Measurements from ENCODE around the gene HSPA4. TPM values are rescaled to one million over a fixed set of nuclear protein-coding genes. Genes with fewer than 3 reads are reported as not detected.

The HSPA4 gene
- total RNA-seq, 1 donor from 2014 or later = 96.6 TPM

DNA sequence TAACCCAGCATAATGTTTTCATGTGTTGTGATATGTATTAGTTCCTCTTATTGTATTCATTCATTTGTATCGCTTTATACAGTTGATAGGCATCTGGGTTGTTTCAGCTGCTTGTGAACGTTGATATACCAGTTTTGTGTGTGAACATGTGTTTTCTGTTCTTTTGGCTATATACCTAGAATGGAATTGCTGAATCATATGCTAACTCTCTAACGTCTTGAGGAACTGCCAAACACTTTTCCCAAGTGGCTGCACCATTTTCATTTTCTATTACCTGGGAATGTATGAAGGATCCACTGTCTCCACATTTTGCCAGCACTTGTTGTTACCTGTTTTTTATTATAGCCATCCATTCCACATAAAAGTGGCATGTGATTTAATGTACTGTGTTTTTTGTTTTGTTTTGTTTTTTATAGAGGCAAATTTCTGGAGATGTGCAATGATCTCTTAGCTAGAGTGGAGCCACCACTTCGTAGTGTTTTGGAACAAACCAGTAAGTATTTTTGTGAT lies 34.6 kb downstream of the HSPA4 start:
- no peaks in the 10 kb centered on the region for H3K9me3 Mint-ChIP-seq (ENCODE audit: unreplicated experiment)
- no peak for DNase-seq
- no peak overlapping the region for H3K27ac Mint-ChIP-seq (ENCODE audit: unreplicated experiment)
- H3K4me1 Mint-ChIP-seq (ENCODE audit: low read depth, unreplicated experiment) = no peaks in the 10 kb centered on the region
- TF ChIP-seq, protein P1, sequence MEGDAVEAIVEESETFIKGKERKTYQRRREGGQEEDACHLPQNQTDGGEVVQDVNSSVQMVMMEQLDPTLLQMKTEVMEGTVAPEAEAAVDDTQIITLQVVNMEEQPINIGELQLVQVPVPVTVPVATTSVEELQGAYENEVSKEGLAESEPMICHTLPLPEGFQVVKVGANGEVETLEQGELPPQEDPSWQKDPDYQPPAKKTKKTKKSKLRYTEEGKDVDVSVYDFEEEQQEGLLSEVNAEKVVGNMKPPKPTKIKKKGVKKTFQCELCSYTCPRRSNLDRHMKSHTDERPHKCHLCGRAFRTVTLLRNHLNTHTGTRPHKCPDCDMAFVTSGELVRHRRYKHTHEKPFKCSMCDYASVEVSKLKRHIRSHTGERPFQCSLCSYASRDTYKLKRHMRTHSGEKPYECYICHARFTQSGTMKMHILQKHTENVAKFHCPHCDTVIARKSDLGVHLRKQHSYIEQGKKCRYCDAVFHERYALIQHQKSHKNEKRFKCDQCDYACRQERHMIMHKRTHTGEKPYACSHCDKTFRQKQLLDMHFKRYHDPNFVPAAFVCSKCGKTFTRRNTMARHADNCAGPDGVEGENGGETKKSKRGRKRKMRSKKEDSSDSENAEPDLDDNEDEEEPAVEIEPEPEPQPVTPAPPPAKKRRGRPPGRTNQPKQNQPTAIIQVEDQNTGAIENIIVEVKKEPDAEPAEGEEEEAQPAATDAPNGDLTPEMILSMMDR (IDR thresholded peaks at IDR 0.05; ENCODE audit: partially characterized antibody, unreplicated experiment) = no peak
- peaks cover 3% of the 10 kb centered on the region for H3K27me3 Mint-ChIP-seq (ENCODE audit: unreplicated experiment)
- H3K4me3 Mint-ChIP-seq (ENCODE audit: unreplicated experiment) = no peak overlapping the region
- peaks cover 4% of the 10 kb centered on the region for H3K36me3 Mint-ChIP-seq (ENCODE audit: unreplicated experiment)

DNA sequence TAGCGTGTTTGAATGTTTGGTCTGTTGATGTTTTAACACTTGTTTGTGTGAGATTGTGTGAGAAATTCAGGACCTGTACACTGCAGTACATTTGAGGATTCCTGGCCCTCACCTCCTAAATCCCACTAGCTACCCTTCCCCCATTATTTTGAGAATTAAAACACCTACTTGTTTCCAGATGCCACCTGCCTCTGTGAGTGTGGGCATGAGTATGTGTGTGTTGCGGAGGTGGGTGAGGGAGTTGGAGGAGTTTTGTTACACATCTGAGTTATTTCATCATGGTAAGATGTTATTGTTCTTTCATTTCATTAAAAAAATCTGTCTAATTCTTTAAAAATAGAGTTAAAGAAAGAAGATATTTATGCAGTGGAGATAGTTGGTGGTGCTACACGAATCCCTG lies 36.3 kb downstream of the HSPA4 start:
- no peak overlapping the region for H3K4me3 Mint-ChIP-seq (ENCODE audit: unreplicated experiment)
- no peaks in the 10 kb centered on the region for H3K4me1 Mint-ChIP-seq (ENCODE audit: low read depth, unreplicated experiment)
- peaks cover 3% of the 10 kb centered on the region for H3K27me3 Mint-ChIP-seq (ENCODE audit: unreplicated experiment)
- peaks cover 4% of the 10 kb centered on the region for H3K36me3 Mint-ChIP-seq (ENCODE audit: unreplicated experiment)
- H3K9me3 Mint-ChIP-seq (ENCODE audit: unreplicated experiment) = no peaks in the 10 kb centered on the region
- DNase-seq = no peak
- TF ChIP-seq, protein P1 (IDR thresholded peaks at IDR 0.05; ENCODE audit: partially characterized antibody, unreplicated experiment) = no peak
- no peak overlapping the region for H3K27ac Mint-ChIP-seq (ENCODE audit: unreplicated experiment)

DNA sequence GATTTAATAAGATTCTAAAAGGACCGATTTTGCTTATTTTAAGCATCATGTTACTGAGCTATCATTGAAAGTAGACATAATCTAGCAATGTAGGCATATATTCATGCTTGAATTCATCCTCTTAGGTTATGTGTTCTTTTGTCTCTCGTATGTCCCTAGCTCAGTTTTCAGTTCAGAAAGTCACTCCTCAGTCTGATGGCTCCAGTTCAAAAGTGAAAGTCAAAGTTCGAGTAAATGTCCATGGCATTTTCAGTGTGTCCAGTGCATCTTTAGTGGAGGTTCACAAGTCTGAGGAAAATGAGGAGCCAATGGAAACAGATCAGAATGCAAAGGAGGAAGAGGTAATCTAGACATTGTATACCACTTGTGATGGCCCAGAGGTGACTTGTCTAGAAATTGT lies 39.2 kb downstream of the HSPA4 start:
- Mint-ChIP-seq H3K36me3 (ENCODE audit: unreplicated experiment) (peaks cover 3% of the 10 kb centered on the region), H3K4me3 (ENCODE audit: unreplicated experiment) (no peak overlapping the region), H3K27ac (ENCODE audit: unreplicated experiment) (no peak overlapping the region), H3K27me3 (ENCODE audit: unreplicated experiment) (no peaks in the 10 kb centered on the region), H3K4me1 (ENCODE audit: low read depth, unreplicated experiment) (no peaks in the 10 kb centered on the region), H3K9me3 (ENCODE audit: unreplicated experiment) (no peaks in the 10 kb centered on the region)
- DNase-seq = no peak
- TF ChIP-seq, protein P1 (IDR thresholded peaks at IDR 0.05; ENCODE audit: partially characterized antibody, unreplicated experiment) = no peak

DNA sequence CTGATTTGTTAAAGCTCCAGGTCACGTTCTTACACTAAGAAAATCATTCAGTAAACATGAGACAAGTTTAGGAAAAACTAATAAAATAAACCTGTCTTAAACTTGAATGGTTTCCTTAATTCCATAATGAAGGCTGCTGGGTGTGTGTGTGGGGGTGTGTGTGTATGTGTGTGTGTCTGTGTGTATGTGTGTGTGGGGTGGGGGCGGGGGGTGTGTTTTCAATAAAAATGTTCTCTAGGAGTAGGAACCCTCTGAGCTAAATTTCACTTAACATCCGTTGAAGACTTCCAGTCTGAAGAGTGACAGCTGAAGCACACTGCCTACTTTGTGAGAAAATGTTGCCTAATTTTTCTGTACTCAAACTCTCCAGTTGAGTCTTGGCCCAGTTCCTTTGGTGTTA lies 54.5 kb downstream of the HSPA4 start:
- Mint-ChIP-seq H3K4me3 (ENCODE audit: unreplicated experiment) (no peak overlapping the region), H3K36me3 (ENCODE audit: unreplicated experiment) (peaks cover 5% of the 10 kb centered on the region), H3K4me1 (ENCODE audit: low read depth, unreplicated experiment) (peaks cover 11% of the 10 kb centered on the region), H3K27me3 (ENCODE audit: unreplicated experiment) (no peaks in the 10 kb centered on the region), H3K9me3 (ENCODE audit: unreplicated experiment) (peaks cover 8% of the 10 kb centered on the region), H3K27ac (ENCODE audit: unreplicated experiment) (no peak overlapping the region)
- no peak for DNase-seq
- TF ChIP-seq, protein P1 (IDR thresholded peaks at IDR 0.05; ENCODE audit: partially characterized antibody, unreplicated experiment) = no peak

DNA sequence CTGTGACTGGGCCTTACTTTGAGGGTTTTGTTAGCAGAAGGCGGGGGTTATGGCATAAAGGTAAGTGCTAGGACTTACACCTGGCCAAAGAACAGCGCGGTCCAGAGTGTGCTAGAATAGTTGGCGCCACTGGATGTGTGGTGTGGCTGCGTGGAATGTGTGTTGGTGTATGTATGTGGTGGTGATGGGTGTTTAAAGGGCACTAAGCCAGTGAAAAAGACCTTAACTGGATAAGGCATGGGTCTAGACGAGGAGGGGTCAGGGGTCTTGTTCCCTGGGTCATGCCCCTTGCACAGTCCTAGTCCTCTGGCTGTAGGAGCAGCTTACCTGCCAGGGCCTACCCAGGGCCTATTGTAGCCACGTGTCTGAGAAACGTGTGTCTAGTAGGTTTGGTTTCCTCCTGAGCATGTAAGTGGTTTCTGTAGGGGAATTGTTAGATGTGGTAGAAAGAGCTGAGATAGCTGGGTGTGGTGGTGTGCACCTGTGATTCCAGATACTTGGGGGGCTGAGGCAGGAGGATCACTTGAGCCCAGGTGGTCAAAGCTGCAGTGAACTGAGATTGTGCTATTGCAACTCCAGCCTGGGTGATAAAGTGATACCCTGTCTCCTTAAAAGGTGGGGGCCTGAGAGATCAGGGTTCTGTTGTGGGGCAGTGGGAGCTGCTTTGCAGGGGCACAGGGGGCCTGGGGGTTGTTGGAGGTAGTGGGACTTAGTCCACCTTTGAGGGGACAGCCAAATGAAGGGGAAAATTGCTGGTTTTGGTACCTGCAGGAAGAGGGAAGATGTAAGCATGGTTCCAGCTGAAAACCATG lies 55.2 kb downstream of the HSPA4 start:
- Mint-ChIP-seq H3K9me3 (ENCODE audit: unreplicated experiment) (peaks cover 8% of the 10 kb centered on the region), H3K4me3 (ENCODE audit: unreplicated experiment) (no peak overlapping the region), H3K36me3 (ENCODE audit: unreplicated experiment) (peaks cover 5% of the 10 kb centered on the region), H3K4me1 (ENCODE audit: low read depth, unreplicated experiment) (peaks cover 11% of the 10 kb centered on the region), H3K27me3 (ENCODE audit: unreplicated experiment) (no peaks in the 10 kb centered on the region), H3K27ac (ENCODE audit: unreplicated experiment) (peak overlapping the region; percentile 44)
- TF ChIP-seq, protein P1 (IDR thresholded peaks at IDR 0.05; ENCODE audit: partially characterized antibody, unreplicated experiment) = no peak
- no peak for DNase-seq
